LNCAP (cell line): ENCODE measurements around the gene CLEC16A.
A peak's percentile ranks its signal among the peaks of the same experiment; 100 is the strongest.

ENCODE experiments used
- TF ChIP-seq, protein P1 (sequence below): fragments of 450-650 bp; IDR thresholded peaks from 2 replicates; pipeline ENCODE4 v1.5.1; 2017; ENCODE audit warnings: mild to moderate bottlenecking

The CLEC16A gene

DNA sequence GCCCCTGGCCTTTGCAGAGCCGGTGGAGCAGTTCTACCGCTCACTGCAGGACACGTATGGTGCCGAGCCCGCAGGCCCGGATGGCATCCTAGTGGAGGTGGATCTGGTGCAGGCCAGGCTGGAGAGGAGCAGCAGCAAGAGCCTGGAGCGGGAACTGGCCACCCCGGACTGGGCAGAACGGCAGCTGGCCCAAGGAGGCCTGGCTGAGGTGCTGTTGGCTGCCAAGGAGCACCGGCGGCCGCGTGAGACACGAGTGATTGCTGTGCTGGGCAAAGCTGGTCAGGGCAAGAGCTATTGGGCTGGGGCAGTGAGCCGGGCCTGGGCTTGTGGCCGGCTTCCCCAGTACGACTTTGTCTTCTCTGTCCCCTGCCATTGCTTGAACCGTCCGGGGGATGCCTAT lies 37.9 kb upstream of the CLEC16A start:
- TF ChIP-seq, protein P1, sequence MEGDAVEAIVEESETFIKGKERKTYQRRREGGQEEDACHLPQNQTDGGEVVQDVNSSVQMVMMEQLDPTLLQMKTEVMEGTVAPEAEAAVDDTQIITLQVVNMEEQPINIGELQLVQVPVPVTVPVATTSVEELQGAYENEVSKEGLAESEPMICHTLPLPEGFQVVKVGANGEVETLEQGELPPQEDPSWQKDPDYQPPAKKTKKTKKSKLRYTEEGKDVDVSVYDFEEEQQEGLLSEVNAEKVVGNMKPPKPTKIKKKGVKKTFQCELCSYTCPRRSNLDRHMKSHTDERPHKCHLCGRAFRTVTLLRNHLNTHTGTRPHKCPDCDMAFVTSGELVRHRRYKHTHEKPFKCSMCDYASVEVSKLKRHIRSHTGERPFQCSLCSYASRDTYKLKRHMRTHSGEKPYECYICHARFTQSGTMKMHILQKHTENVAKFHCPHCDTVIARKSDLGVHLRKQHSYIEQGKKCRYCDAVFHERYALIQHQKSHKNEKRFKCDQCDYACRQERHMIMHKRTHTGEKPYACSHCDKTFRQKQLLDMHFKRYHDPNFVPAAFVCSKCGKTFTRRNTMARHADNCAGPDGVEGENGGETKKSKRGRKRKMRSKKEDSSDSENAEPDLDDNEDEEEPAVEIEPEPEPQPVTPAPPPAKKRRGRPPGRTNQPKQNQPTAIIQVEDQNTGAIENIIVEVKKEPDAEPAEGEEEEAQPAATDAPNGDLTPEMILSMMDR, result no peak

DNA sequence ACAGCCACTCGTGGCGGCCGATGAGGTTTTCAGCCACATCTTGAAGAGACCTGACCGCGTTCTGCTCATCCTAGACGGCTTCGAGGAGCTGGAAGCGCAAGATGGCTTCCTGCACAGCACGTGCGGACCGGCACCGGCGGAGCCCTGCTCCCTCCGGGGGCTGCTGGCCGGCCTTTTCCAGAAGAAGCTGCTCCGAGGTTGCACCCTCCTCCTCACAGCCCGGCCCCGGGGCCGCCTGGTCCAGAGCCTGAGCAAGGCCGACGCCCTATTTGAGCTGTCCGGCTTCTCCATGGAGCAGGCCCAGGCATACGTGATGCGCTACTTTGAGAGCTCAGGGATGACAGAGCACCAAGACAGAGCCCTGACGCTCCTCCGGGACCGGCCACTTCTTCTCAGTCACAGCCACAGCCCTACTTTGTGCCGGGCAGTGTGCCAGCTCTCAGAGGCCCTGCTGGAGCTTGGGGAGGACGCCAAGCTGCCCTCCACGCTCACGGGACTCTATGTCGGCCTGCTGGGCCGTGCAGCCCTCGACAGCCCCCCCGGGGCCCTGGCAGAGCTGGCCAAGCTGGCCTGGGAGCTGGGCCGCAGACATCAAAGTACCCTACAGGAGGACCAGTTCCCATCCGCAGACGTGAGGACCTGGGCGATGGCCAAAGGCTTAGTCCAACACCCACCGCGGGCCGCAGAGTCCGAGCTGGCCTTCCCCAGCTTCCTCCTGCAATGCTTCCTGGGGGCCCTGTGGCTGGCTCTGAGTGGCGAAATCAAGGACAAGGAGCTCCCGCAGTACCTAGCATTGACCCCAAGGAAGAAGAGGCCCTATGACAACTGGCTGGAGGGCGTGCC lies 37.2 kb upstream of the CLEC16A start:
- TF ChIP-seq, protein P1, result no peak

DNA sequence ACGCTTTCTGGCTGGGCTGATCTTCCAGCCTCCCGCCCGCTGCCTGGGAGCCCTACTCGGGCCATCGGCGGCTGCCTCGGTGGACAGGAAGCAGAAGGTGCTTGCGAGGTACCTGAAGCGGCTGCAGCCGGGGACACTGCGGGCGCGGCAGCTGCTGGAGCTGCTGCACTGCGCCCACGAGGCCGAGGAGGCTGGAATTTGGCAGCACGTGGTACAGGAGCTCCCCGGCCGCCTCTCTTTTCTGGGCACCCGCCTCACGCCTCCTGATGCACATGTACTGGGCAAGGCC lies 36.7 kb upstream of the CLEC16A start:
- TF ChIP-seq, protein P1, result no peak

DNA sequence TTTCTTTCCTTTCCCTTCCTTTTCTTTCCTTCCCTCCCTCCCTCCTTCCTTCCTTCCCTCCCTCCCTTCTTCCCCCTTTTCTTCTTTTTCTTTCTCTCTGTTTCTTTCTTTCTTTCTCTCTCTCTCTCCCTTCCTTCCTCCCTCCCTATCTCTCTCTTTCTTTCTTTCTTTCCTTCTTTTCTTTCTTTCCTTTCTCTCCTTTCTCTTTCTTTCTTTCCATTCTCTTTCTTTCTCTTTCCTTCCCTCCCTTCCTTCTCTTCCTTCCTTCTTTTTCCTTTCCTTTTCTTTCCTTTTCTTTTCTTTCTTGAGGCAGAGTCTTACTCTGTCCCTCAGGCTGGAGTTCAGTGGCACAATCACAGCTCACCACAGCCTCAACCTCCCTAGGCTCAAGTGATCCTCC lies 33.1 kb upstream of the CLEC16A start:
- TF ChIP-seq, protein P1, result no peak

DNA sequence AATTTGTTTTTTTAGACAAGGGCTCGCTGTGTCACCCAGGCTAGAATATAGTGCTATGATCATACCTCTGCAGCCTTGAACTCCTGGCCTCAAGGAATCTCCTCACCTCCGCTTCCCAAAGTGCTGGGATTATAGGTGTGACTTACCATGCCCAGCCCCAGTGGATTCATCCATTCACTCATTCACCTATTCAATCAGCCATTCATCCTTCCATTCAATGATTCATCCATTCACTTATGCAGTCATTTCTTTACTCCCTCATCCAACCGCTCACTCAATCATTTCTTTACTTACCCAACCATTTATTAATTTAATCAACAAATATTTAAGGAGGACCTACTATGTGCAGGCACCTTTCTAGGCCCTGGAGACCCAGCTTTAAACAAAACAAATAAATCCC lies 27.8 kb upstream of the CLEC16A start:
- TF ChIP-seq, protein P1, result no peak

DNA sequence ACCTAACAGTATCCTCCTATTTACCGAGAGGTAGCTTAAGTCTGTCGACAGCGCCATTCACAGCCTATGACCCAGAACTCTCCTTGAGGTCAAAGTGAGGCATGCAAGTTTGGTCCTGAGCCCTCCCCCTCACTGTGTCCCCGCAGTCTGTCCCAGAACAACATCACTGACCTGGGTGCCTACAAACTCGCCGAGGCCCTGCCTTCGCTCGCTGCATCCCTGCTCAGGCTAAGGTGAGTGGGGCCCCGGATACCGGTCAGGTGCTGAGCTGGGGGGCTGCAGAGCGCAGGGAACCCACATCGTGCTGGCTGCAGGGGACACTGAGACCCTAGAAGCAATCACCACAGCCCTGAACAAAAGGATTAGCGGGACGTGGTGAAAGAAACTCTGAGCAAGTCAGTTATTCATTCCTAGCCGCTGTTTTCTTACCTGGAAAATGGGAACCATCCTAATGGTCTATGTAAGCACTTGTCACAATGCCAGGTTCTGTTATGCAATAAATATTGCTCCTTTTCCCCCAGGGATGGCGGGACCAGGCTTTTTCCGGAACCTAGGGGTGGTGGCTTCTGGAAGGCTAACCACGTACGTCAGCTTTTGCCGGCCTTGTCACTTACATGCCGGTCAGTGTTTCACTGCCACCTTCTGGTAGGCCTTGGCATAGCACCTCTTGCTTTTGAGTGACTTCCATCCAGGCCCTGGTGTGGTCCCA lies 25.9 kb upstream of the CLEC16A start:
- TF ChIP-seq, protein P1, result peak; percentile 97

DNA sequence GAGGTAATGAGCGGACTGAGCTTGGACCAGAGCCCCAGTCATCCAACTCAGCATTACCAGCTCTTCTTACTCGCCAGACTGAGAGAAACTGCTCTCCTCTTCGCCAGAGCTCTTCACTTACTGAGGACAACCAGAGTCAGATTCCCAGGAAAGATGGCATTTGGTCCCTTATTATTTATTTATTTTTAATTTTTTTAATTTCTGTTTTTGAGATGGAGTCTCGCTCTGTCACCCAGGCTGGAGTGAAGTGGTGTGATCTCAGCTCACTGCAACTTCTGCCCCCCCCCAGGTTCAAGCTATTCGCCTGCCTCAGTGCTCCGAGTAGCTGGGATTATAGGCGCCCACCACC lies 25.4 kb upstream of the CLEC16A start:
- TF ChIP-seq, protein P1, result peak; percentile 11; the same call in 1 of the 2 replicates
